ENCODE results near the gene OTX1.

GRCh38 chr2:63051042-63051794 lies 588 bp downstream of the OTX1 start:
- no peak for TF ChIP-seq MXI1 (conservative IDR thresholded peaks at IDR 0.05; ENCODE audit: poor library complexity, severe bottlenecking)
- no peak for TF ChIP-seq CTCF (IDR thresholded peaks at IDR 0.05; ENCODE audit: poor library complexity, severe bottlenecking)
- TF ChIP-seq POLR2AphosphoS5 (IDR thresholded peaks at IDR 0.05): no peak
